Bronchial epithelial cell (primary cell): ENCODE measurements around the gene RPP30. TPM values are rescaled to one million over a fixed set of nuclear protein-coding genes. Genes with fewer than 3 reads are reported as not detected.

Source experiments
- DNase-seq: peaks from one replicate; pipeline ENCODE4 v3.0.0-alpha.2; 2010; ENCODE audit warnings: low read depth
- FAIRE-seq: peaks from 2 replicates; lab custom pipeline; 2011; peaks lifted over from hg19 to GRCh38; lab: Jason Lieb, UNC
- H3K27me3 ChIP-seq: 2 replicates; pipeline ENCODE4 v1.5.1; 2011; ENCODE audit warnings: low read length; ENCODE audit not compliant: control insufficient read depth, insufficient read depth
- H3K36me3 ChIP-seq: 2 replicates; pipeline ENCODE4 v1.5.1; 2011; ENCODE audit warnings: low read length; ENCODE audit not compliant: control insufficient read depth, insufficient read depth
- H3K4me3 ChIP-seq: 2 replicates; pipeline ENCODE4 v1.5.1; 2011; ENCODE audit warnings: mild to moderate bottlenecking, low read depth, low read length, control low read depth
- CTCF ChIP-seq: IDR thresholded peaks from 2 replicates; pipeline ENCODE4 v1.5.1; 2011; ENCODE audit warnings: mild to moderate bottlenecking, moderate library complexity, low read length, control low read depth, inconsistent platforms; ENCODE audit not compliant: insufficient read depth, severe bottlenecking
- total RNA-seq: library from RNA; depleted of rRNA; stranded (reverse); fragments of >200 nt; gene quantifications from 2 replicates; pipeline ENCODE4 v1.2.1, GENCODE V29; 2014

The RPP30 gene
- total RNA-seq, 1 donor from 2014 or later: 25.0 TPM

- DNase-seq: peak; percentile 95
- Histone ChIP-seq H3K36me3 (no peaks in the 10 kb centered on the region), H3K4me3 (no peak overlapping the region), H3K27me3 (no peaks in the 10 kb centered on the region)
- TF ChIP-seq CTCF: no peak
- FAIRE-seq: no peak
These were observed 12.4 kb upstream of the RPP30 start for GRCh38 chr10:90859321-90859751.

DNA sequence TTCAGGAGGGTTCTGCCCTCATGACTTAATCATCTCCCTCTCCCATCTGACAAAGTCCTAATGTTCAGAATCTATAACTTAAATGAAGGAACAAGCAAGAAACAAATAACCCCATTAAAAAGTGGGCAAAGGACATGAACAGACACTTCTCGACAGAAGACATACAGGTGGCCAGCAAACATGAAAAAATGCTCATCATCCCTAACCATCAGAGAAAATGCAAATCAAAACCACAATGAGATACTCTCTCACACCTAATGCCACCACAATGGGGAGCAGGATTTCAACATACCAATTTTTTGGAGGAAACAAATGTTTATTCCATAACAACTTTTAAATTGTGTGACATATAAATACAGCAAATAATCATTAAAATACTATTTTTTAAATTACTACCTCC is 11.0 kb upstream of the RPP30 start:
- no peaks in the 10 kb centered on the region for H3K27me3 ChIP-seq
- no peak overlapping the region for H3K4me3 ChIP-seq
- DNase-seq (no peak), FAIRE-seq (no peak)
- TF ChIP-seq CTCF: no peak
- no peaks in the 10 kb centered on the region for H3K36me3 ChIP-seq

- peak; percentile 61 for DNase-seq
- FAIRE-seq: no peak
These were observed 8.8 kb upstream of the RPP30 start for GRCh38 chr10:90862908-90863514.

GRCh38 chr10:90865401-90865800 is 6.4 kb upstream of the RPP30 start:
- no peak for FAIRE-seq
- no peak for DNase-seq
- TF ChIP-seq CTCF: peak; percentile 5
- Histone ChIP-seq H3K27me3 (no peaks in the 10 kb centered on the region), H3K36me3 (no peaks in the 10 kb centered on the region), H3K4me3 (no peak overlapping the region)

More at GRCh38 chr10:90862908-90863514, 8.8 kb upstream of the RPP30 start:
- no peak overlapping the region for H3K4me3 ChIP-seq
- no peaks in the 10 kb centered on the region for H3K27me3 ChIP-seq
- peak; percentile 45 for TF ChIP-seq CTCF
- no peaks in the 10 kb centered on the region for H3K36me3 ChIP-seq

GRCh38 chr10:90866050-90866598 is 5.7 kb upstream of the RPP30 start:
- no peaks in the 10 kb centered on the region for H3K27me3 ChIP-seq
- H3K4me3 ChIP-seq: no peak overlapping the region
- DNase-seq (no peak), FAIRE-seq (no peak)
- H3K36me3 ChIP-seq: no peaks in the 10 kb centered on the region
- TF ChIP-seq CTCF: no peak

DNA sequence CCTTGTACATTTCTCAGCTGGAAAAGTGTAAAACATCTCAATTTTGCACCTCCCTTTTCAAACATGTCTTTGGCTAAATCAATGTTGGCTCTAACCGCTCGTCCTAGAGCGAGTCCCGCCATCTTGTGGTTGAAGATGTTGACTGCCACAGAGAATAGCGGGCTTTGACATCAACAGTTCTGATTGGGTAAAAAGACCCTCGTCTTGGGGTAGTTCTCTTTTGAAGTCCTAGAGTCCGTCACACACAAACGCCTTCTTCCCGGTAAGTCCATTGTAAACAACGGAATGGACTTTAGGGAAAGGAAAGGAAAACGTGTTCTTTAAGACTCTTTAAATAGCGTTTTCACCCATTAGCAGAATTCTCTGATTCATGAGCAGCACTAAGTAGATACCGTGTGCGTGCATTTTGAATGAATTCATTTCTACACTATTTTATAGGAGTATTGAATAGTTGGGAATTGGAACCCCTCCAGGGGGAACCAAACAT is 452 bp upstream of the RPP30 start:
- Histone ChIP-seq H3K27me3 (no peaks in the 10 kb centered on the region), H3K36me3 (no peaks in the 10 kb centered on the region), H3K4me3 (peak overlapping the region; percentile 58)
- FAIRE-seq (peak; percentile 68), DNase-seq (peak; percentile 73)
- TF ChIP-seq CTCF: peak; percentile 65
